GM21381 (cell line): ENCODE results near the gene DNAJC3.
"Not testable (repeated sequence)": the region's sequence is repeated elsewhere in the genome, so short reads cannot be mapped to it uniquely, and the experiment has no call there.

Experiments
- ATAC-seq: cut with Tn5 transposase; IDR thresholded peaks from one replicate; pipeline ENCODE4 v1.9.1; 2021; ENCODE audit warnings: mild to moderate bottlenecking, moderate library complexity; ENCODE audit not compliant: unreplicated experiment

DNAJC3 gene

DNA sequence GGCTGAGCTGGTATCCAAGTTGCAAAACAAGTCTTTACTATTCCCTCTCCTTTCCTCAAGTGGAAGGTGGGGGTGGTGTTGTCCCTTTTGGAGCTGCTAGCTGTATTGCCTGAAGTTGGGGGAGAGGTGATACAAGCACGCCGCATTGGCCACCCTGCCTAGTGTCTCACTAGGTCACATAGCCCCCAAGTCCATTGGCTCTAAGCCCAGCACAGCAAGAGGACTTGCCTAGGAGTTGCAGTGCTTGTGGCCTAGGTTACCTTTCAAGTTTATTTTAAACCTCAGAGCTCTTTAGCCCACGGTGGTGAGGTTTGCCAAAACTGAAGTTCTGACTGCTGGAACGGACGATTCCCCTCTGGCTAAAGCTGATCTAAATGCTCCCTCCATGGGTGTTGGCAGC, 5.3 kb upstream of the DNAJC3 start:
- ATAC-seq, result no peak

GRCh38 chr13:95676105-95676761, 706 bp upstream of the DNAJC3 start:
- peak; percentile 3 for ATAC-seq

DNA sequence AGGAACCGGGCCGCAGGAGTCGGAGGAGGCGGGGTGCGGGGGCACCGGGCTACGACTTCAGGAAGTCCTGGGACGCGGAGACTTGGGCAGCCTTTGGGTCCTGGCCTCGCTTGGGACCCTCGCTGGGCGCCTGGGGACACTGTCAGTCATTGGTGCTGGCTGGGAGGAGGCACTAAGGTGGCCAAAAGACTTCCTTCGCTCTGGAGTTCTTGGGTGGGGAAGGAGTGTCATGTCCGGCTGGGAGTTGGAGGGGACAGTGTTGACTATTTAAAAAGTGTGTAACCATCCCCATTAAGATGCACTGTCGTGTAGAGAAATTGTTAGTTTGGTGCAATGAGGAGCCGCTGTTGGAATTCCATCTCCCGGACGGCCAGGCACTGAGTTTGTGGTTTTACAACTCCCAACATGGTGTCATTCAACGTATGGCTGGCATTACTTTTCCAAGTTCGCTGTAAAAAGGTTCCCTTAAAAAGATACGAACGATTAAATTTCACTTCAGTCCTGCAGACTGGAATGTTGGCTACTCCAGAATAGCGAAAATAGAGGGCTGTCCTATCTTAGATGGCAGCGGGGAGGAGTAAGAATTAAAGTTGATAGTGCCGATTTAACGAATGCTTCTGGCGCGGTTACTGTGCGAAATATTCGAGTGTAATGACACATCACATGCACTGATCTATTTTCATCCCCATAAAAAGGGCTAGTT, 776 bp downstream of the DNAJC3 start:
- ATAC-seq, result no peak

DNA sequence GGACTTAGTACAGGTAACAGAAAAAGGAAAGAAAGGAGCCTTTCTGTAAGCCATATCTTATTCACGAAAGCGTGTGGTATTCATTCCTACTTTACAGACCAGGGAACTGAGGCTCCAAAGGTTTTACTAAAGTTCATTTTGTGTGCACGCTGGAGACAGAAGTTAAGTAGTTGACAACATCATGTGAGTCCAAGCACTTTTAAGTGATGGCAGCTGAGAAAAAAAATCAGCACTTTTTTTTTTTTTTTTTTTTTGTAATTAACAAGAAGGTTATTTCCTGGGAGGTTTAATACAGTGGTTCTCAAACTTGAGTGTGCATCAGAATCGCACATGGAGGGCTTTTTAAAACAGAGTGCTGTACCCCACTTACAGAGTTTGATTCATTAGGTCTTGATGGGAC, 2.0 kb downstream of the DNAJC3 start:
- ATAC-seq, result no peak

DNA sequence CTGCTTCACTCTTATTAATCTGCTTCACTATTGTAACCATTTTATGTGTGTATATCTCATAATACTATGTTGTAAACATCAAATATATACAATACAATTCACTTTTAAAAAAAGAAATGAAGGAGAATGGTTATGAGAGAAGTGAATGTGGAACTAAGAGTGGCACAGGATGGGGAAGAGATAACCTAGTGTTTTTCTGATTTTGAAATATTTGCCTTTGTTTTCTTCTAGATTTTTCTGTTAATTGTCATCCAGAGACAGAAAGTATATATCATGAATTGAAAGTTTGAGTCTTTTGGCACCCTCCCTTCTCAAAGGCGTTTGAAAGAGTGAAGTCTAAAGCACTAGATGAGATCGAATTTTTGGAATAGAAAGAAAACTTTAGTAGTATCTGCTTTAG, 2.8 kb downstream of the DNAJC3 start:
- ATAC-seq, result no peak

DNA sequence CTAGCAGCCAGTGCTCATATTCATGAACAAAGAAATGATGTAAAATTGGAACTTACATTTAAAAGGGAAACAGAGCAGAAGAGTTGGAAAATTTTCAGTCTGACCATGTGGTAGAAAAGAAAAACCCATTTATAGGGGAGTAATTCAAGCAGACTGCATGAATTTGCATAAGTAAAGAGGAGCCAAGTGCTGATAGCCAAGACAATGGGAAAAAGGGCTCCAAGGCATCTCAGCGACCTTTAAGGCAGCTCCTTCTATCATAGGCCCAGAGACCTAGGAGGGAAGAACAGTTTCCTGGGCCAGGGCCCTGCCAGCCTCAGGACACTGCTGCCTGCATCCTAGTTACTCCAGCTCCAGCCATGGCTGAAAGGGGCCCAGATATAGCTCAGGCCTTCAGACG, 7.5 kb downstream of the DNAJC3 start:
- ATAC-seq, result no peak

GRCh38 chr13:95684960-95685359, 8.0 kb downstream of the DNAJC3 start:
- ATAC-seq, result not testable (repeated sequence)

- ATAC-seq, result no peak
Observed at GRCh38 chr13:95689582-95689926, 12.6 kb downstream of the DNAJC3 start.

GRCh38 chr13:95690986-95691385, 14.0 kb downstream of the DNAJC3 start:
- ATAC-seq, result not testable (repeated sequence)

DNA sequence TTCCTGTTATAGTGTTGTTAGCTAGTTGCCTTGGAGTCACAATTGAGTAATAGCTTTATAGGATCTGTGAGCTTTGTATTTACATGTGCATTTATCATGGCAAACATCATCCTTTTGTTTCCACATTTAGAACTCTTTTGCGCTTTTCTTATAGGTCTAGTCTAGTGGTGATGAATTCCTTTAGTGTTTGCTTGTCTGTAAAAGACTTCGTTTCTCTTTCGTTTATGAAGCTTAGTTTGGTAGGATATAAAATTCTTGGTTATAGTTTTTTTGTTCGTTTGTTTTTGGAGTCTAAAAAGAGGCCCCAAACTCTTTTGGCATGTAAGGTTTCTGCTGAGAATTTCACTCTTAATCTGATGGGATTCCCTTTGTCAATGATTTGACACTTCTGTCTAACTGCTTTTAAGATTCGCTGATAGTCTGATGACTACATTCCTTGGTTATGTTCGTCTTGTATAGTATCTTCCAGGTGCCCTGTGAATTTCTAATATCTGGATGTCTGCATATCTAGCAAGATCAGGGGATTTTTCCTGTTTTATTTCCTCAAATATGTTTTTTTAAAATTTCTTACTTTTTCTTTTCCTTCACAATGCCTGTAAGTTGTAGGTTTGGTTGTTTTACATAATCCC, 20.2 kb downstream of the DNAJC3 start:
- no peak for ATAC-seq

DNA sequence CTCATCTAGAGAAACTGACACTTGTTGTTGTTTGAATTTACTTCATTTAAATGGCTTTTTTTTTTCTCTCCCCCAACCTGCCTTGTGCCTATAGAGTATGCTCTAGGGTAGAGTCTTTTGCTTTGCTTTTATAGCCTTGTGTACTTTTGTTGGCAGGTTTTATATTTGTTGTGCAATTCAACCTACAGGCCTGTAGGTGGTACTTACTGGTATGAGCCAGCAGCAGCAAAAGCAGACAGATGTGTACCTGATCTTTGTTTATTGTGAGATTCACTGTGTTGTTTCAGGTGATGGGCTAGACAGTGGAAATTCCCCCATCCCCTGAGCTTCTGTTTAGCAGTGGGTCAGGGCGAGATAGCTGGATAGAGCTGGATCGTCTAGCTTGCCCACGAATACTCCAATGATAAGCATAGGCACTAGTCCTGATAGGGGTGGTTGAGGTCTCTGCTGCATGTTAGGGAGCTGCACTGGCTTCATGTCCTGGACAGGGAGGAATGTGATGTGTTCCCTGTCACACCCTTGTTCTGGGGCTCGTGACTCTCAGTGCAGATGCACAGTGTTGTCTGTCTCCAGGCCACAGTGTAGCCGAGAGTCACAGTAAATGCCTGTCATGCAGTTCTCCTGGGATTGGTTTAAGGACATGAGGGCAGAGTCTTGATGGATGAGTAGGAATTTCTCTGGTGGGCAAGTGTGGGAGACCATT, 21.3 kb downstream of the DNAJC3 start:
- ATAC-seq, result no peak

DNA sequence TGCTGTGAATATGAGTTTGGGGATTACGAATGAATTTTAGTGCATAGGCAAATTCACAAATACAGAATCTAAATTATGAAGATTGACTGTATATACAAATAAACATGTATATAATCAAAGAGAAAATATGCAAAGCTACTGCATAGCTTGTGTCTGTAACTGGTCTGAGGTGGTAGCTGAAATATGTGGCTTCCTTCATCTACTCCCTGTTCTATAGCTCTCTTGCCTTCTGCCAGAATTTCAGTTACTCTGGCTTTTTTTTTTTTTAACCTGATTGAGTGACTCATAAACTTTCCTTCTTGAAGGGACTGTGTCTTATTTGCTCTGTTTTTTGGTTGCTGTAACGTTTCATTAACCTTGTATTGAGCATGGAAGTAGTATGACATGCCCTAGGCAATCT, 26.6 kb downstream of the DNAJC3 start:
- no peak for ATAC-seq

DNA sequence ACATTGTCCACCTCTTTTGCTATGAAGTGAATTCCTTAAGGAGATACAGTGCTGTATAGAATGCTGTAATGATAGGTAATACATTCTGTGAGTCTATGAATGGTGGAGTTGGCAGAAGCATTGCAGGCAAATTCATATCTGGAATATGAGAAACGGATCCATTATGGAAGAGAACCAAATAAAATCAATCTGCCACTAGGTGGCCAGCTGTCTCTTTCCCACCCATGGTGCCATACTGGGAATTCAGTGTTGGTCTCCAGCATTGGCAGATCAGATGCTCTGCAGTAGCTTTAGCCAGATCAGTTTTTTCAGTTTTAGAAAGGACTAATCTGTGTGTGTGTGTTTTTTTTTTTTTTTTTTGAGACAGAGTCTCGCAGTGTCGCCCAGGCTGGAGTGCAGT, 27.6 kb downstream of the DNAJC3 start:
- ATAC-seq, result no peak

DNA sequence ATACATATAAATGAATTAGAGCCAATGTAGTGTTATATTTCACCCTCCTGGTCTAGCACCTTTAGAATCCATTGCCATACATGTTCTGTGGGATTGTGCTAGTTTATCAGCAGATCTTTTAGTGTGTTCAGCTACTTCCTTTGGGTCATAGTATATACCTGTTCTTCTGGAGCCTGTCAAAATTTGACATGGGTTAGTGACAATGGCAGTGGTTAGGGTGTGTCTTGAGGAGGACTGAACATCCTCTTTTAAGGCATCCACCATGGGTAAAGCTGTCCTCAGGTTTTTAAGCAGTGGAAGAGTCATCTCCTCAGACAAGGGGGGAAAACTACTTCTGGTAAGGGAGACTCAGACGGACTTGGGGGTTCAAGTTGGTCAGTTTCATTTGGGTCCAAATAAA, 29.4 kb downstream of the DNAJC3 start:
- no peak for ATAC-seq

DNA sequence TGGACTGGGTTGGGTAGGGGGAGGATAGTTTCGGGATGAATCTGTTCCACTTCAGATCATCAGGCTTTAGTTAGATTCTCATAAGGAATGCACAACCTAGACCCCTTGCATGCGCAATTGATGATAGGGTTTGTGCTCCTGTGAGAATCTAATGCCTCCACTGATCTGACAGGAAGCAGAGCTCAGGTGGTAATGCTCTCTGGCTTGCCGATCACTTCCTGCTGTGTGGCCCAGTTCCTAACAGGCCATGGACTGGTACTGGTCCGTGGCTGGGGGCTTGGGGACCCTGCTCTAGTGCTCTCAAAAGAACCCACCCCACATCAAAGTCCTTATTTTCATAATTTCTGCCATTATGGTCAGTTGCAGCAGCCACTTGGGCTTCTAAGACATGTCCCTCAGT, 30.1 kb downstream of the DNAJC3 start:
- peak; percentile 42 for ATAC-seq

DNA sequence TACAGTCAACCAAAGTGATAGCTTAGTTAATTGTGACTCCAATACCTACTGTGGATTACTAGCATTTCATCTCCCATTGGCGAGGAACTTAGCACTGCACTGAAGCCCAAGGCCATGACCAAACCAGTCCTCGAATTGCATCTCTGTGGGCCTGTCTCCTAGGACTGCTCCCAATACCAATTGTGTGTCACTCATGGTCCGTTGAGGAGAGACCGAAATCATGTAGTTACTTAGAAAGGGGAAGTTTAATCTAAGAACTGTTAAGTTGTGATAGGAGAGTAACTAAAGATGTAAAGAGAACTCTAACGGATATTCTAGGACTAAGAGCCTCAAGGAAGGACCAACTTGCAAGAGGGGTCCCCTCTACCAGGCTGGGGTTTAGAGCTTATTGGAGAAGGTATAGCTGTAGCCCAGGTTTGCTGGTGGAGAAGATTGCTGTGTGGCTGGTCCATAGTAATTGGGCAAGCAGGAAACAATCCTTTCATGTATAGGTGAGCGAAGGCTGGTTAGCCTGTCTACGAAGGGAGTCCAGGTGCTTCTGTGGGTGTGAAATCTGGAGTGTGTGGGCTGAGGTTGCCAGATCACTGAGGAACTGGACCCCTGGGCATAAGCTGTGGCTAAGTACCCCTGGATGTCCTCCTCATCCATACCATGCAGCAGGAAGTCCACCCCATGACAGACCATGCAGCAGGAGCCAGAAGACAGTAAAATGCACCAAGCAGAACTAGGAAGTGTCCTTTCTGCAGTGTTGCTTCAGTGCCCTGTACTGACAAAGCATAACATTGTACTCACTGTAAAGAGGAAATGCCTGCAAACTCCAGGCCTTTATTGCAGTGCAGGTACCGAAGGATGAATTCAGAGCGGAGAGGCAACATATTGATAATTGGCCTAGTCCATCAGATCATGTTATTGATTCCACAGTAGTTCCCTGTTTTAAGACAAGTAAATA, 30.8 kb downstream of the DNAJC3 start:
- ATAC-seq, result peak; percentile 30

GRCh38 chr13:95708391-95708774, 31.4 kb downstream of the DNAJC3 start:
- no peak for ATAC-seq

- no peak for ATAC-seq
Observed at GRCh38 chr13:95708811-95709500, 32.0 kb downstream of the DNAJC3 start.

GRCh38 chr13:95710313-95710712, 33.4 kb downstream of the DNAJC3 start:
- no peak for ATAC-seq

GRCh38 chr13:95712846-95713245, 35.9 kb downstream of the DNAJC3 start:
- ATAC-seq, result not testable (repeated sequence)
